ENCODE measurements around the gene SF3A2. TPM values are rescaled to one million over a fixed set of nuclear protein-coding genes. Genes with fewer than 3 reads are reported as not detected.

Gene SF3A2
- total RNA-seq, 4 donors from 2014 or later: 21.4 to 84.0 (median 51.8) TPM

DNA sequence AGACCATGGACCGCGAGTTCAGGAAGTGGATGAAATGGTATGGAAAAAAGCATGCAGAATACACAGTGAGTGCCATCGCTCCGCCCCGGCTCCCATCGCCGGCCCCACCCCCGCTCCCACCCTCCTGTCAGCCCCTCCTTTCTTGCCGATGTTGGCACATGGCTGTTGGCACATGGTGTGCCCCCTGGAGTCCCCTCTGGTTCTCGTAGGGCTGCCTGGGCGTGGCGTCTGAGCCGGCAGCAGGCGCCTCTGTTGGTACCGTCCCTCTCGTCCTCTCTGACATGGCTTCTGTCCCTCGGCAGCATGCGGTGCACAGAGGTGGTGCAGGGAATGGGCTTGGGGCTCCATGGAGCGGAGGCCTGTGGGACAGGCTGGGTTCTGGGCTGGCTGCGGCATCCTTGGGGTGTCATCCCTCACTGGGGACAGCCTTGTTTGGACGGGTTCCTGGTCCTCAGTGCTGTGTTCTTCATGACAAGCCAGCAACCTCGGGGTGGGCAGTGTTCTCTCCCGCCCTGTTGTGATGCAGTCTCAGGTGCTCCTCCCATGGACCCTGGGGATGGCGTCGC is 42.0 kb upstream of the SF3A2 start:
- no peaks in the 10 kb centered on the region for H3K27me3 ChIP-seq
- peaks cover 0 to 19% (median 0%) of the 10 kb centered on the region in 4 donors for H3K4me1 ChIP-seq
- H3K9me3 ChIP-seq: no peaks in the 10 kb centered on the region
- no peak overlapping the region for H3K4me3 ChIP-seq
- peaks cover 0 to 89% (median 5%) of the 10 kb centered on the region in 3 donors for H3K36me3 ChIP-seq
- WGBS, 2 donors: 93 to 96% methylated on average over 23 to 24 of the region's 25 CpGs
- no peak for DNase-seq (ENCODE audit: low spot score in 2 of 2)
- no peak for TF ChIP-seq EP300 (IDR thresholded peaks at IDR 0.05)
- TF ChIP-seq POLR2A (IDR thresholded peaks at IDR 0.05): no peak
- TF ChIP-seq, protein P1, sequence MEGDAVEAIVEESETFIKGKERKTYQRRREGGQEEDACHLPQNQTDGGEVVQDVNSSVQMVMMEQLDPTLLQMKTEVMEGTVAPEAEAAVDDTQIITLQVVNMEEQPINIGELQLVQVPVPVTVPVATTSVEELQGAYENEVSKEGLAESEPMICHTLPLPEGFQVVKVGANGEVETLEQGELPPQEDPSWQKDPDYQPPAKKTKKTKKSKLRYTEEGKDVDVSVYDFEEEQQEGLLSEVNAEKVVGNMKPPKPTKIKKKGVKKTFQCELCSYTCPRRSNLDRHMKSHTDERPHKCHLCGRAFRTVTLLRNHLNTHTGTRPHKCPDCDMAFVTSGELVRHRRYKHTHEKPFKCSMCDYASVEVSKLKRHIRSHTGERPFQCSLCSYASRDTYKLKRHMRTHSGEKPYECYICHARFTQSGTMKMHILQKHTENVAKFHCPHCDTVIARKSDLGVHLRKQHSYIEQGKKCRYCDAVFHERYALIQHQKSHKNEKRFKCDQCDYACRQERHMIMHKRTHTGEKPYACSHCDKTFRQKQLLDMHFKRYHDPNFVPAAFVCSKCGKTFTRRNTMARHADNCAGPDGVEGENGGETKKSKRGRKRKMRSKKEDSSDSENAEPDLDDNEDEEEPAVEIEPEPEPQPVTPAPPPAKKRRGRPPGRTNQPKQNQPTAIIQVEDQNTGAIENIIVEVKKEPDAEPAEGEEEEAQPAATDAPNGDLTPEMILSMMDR (IDR thresholded peaks at IDR 0.05): no peak
- H3K27ac ChIP-seq: no peak overlapping the region

DNA sequence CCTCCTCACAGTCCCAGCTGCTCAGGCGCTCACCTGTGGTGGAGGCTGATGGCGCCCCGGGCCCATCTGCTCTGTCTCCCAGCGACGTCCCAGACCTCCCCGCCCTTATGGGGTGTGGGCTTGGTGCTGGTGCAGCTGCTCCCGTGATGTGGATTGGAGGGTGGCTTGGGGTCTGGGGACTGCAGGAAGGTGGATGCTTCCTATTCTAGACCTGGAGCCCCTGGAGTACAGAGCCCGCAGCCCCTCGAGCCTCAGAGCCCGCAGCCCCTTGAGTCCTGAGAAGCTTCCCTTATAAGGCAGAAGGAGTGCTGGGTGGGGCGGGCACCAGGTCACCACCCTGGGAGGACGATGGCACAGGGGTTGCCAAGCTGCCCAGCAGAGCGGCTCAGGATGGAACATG is 41.3 kb upstream of the SF3A2 start:
- no peak for DNase-seq (ENCODE audit: low spot score in 2 of 2)
- no peak overlapping the region for H3K4me3 ChIP-seq
- H3K36me3 ChIP-seq: peaks cover 0 to 89% (median 5%) of the 10 kb centered on the region in 3 donors
- no peaks in the 10 kb centered on the region for H3K9me3 ChIP-seq
- TF ChIP-seq POLR2A (IDR thresholded peaks at IDR 0.05): no peak
- TF ChIP-seq, protein P1 (IDR thresholded peaks at IDR 0.05): no peak
- no peak for TF ChIP-seq EP300 (IDR thresholded peaks at IDR 0.05)
- H3K4me1 ChIP-seq: peaks cover 0 to 19% (median 0%) of the 10 kb centered on the region in 4 donors
- no peak overlapping the region for H3K27ac ChIP-seq
- H3K27me3 ChIP-seq: no peaks in the 10 kb centered on the region
- 89 to 93% methylated on average over 13 of the region's 13 CpGs for WGBS, 2 donors

DNA sequence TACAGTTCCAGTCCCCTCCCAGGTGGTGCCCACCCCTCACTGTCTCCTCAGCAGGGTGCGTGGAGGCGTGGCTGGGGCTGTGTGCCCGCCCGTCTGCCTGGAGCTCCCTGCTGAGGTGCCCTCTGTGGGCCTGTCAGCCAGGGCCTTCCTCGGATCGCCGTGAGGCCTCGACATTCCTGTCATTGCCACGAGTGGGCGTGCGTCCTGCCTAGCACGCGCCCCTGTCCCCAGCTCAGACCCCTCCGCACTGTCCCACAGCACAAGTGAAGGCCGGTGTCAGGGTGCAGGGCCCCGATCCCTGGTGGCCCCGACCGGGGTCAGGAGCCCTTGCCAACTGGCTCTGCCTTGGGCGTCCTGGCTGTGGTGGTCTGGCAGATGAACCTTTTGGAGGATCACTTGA is 40.7 kb upstream of the SF3A2 start:
- TF ChIP-seq EP300 (IDR thresholded peaks at IDR 0.05) (no peak), POLR2A (IDR thresholded peaks at IDR 0.05) (no peak)
- TF ChIP-seq, protein P1 (IDR thresholded peaks at IDR 0.05): no peak
- H3K4me3 ChIP-seq: no peak overlapping the region
- no peaks in the 10 kb centered on the region for H3K27me3 ChIP-seq
- no peaks in the 10 kb centered on the region for H3K9me3 ChIP-seq
- WGBS, 2 donors: 71% methylated on average over 9 to 12 of the region's 19 CpGs
- peaks cover 0 to 86% (median 5%) of the 10 kb centered on the region in 3 donors for H3K36me3 ChIP-seq
- no peak for DNase-seq (ENCODE audit: low spot score in 2 of 2)
- no peak overlapping the region for H3K27ac ChIP-seq
- peaks cover 0 to 16% (median 0%) of the 10 kb centered on the region in 4 donors for H3K4me1 ChIP-seq

DNA sequence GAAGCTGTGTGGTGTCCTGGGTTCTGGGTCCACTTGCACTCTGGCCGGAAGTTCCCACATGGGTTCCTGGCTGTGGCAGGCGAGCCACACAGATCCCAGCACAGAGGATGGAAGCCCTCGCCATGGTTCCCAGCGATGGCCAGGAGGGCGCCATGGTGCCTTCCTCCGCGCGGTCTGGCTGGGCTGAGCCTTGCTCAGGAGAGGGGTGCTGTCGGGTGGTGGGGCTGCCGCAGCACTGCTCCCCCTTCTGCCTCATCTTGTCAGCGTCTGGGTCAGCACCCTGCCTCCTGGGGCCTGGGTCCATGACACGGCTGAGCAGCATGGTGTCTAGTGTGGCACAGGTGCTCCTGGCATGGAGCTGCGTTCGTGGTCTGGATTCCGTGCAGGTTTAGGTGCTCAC is 39.4 kb upstream of the SF3A2 start:
- H3K27me3 ChIP-seq: no peaks in the 10 kb centered on the region
- 93 to 96% methylated on average over 15 of the region's 15 CpGs for WGBS, 2 donors
- H3K4me3 ChIP-seq: no peak overlapping the region
- H3K9me3 ChIP-seq: no peaks in the 10 kb centered on the region
- no peak for DNase-seq (ENCODE audit: low spot score in 2 of 2)
- TF ChIP-seq EP300 (IDR thresholded peaks at IDR 0.05) (no peak), POLR2A (IDR thresholded peaks at IDR 0.05) (no peak)
- TF ChIP-seq, protein P1 (IDR thresholded peaks at IDR 0.05): no peak
- peaks cover 0 to 85% (median 0%) of the 10 kb centered on the region in 3 donors for H3K36me3 ChIP-seq
- no peak overlapping the region for H3K27ac ChIP-seq
- H3K4me1 ChIP-seq: peaks cover 0 to 16% (median 0%) of the 10 kb centered on the region in 4 donors

DNA sequence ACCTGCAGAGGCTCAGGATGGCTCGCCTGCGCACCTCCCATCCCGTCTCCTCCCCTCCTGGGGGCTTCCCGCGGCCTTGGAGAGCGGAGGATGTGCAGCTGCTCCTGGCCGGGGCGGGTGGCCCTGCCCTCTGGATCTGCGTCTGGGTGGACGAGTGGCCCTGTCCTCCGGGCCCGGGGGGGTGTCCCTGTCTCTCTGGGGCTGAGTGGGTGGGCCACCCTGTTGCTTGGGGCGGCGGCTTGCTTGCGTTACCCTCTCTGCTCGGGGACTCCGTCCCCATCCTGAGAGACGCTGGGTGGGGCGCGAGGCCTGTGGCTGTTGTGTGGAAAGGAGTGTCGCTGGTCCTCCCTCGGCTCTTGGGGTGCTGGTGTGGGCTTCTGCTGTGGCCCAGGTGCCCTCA is 38.3 kb upstream of the SF3A2 start:
- TF ChIP-seq POLR2A (IDR thresholded peaks at IDR 0.05) (no peak), EP300 (IDR thresholded peaks at IDR 0.05) (no peak)
- TF ChIP-seq, protein P1 (IDR thresholded peaks at IDR 0.05): no peak
- Histone ChIP-seq H3K9me3 (no peaks in the 10 kb centered on the region), H3K4me1 (peaks cover 0 to 16% (median 0%) of the 10 kb centered on the region in 4 donors), H3K36me3 (peaks cover 0 to 85% (median 0%) of the 10 kb centered on the region in 3 donors), H3K27me3 (no peaks in the 10 kb centered on the region), H3K4me3 (no peak overlapping the region), H3K27ac (no peak overlapping the region)
- 84 to 95% methylated on average over 14 to 22 of the region's 22 CpGs for WGBS, 2 donors
- no peak for DNase-seq (ENCODE audit: low spot score in 2 of 2)
